Liver (tissue), 9 donors: ENCODE measurements around the gene CELF2. TPM values are rescaled to one million over a fixed set of nuclear protein-coding genes. Genes with fewer than 3 reads are reported as not detected.

Source experiments
- DNase-seq: peaks from one replicate; pipeline ENCODE4 v3.0.0-alpha.2; 2017; ENCODE audit warnings: low spot score
- H3K27ac ChIP-seq, 2 donors: one replicate each; pipeline ENCODE4 v1.7.0; 2013; ENCODE audit warnings: inconsistent platforms in 2 of 2, low read length in 2 of 2, control low read depth in 1 of 2, low read depth in 1 of 2, mild to moderate bottlenecking in 1 of 2
- H3K27me3 ChIP-seq, 4 donors: one replicate each; pipeline versions ENCODE4 v1.6.1 to v1.7.0; 2013; ENCODE audit warnings: low read length in 3 of 4, inconsistent platforms in 1 of 4, mild to moderate bottlenecking in 1 of 4, moderate library complexity in 1 of 4; ENCODE audit not compliant: control insufficient read depth in 4 of 4, insufficient read depth in 4 of 4
- H3K36me3 ChIP-seq, 4 donors: one replicate each; pipeline versions ENCODE4 v1.6.1 to v1.7.0; 2013; ENCODE audit warnings: low read length in 3 of 4, mild to moderate bottlenecking in 3 of 4, low read depth in 1 of 4, moderate library complexity in 1 of 4; ENCODE audit not compliant: control insufficient read depth in 4 of 4, insufficient read depth in 3 of 4
- H3K4me1 ChIP-seq, 4 donors: one replicate each; pipeline versions ENCODE4 v1.6.1 to v1.7.0; 2013; ENCODE audit warnings: low read length in 3 of 4, mild to moderate bottlenecking in 3 of 4, moderate library complexity in 1 of 4; ENCODE audit not compliant: control insufficient read depth in 4 of 4, insufficient read depth in 4 of 4
- H3K4me3 ChIP-seq, 3 donors: one replicate each; pipeline versions ENCODE4 v1.6.1 to v1.7.0; 2013; ENCODE audit warnings: low read length in 3 of 3, control low read depth in 1 of 3, low read depth in 1 of 3, mild to moderate bottlenecking in 1 of 3
- H3K9ac ChIP-seq, 2 donors: one replicate each; pipeline ENCODE4 v1.7.0; 2013; ENCODE audit warnings: low read length in 2 of 2, mild to moderate bottlenecking in 2 of 2, moderate library complexity in 2 of 2, control low read depth in 1 of 2, low read depth in 1 of 2
- H3K9me3 ChIP-seq, 4 donors: one replicate each; pipeline versions ENCODE4 v1.6.1 to v1.7.0; 2013; ENCODE audit warnings: low read length in 3 of 4; ENCODE audit not compliant: control insufficient read depth in 4 of 4
- CTCF ChIP-seq: fragments of 150-350 bp; IDR thresholded peaks from 2 replicates; pipeline ENCODE4 v1.5.1; 2017; ENCODE audit warnings: improper control_type of control experiment, low read depth, low read length; ENCODE audit not compliant: missing input control
- EGR1 ChIP-seq, 2 donors: IDR thresholded peaks; 2 replicates each; pipeline ENCODE4 v1.6.1; 2016 to 2018; ENCODE audit warnings: antibody characterized with exemption in 2 of 2, low read depth in 2 of 2
- FOXA1 ChIP-seq: IDR thresholded peaks from 2 replicates; pipeline ENCODE4 v1.6.1; 2016; ENCODE audit warnings: antibody characterized with exemption
- FOXA2 ChIP-seq: IDR thresholded peaks from 2 replicates; pipeline ENCODE4 v1.6.1; 2016; ENCODE audit warnings: antibody characterized with exemption
- GABPA ChIP-seq, 2 donors: IDR thresholded peaks in 1 of 2; conservative IDR thresholded peaks in 1 of 2; 2 replicates each; pipeline ENCODE4 v1.6.1; 2016; ENCODE audit warnings: antibody characterized with exemption in 2 of 2, mild to moderate bottlenecking in 1 of 2, moderate library complexity in 1 of 2
- HNF4G ChIP-seq: IDR thresholded peaks from 2 replicates; pipeline ENCODE4 v1.6.1; 2016; ENCODE audit warnings: antibody characterized with exemption
- JUND ChIP-seq, 2 donors: IDR thresholded peaks; 2 replicates each; pipeline ENCODE4 v1.6.1; 2016; ENCODE audit warnings: antibody characterized with exemption in 2 of 2
- MAX ChIP-seq: IDR thresholded peaks from 2 replicates; pipeline ENCODE4 v1.6.1; 2016; ENCODE audit warnings: antibody characterized with exemption
- NR2F2 ChIP-seq: IDR thresholded peaks from 2 replicates; pipeline ENCODE4 v1.6.1; 2016; ENCODE audit warnings: antibody characterized with exemption
- REST ChIP-seq: IDR thresholded peaks from 2 replicates; pipeline ENCODE4 v1.6.1; 2016; ENCODE audit warnings: antibody characterized with exemption, mild to moderate bottlenecking
- RXRA ChIP-seq, 2 donors: IDR thresholded peaks; 2 replicates each; pipeline ENCODE4 v1.6.1; 2017 to 2018; ENCODE audit warnings: antibody characterized with exemption in 2 of 2, mild to moderate bottlenecking in 1 of 2
- SP1 ChIP-seq: IDR thresholded peaks from 2 replicates; pipeline ENCODE4 v1.6.1; 2018; ENCODE audit warnings: antibody characterized with exemption, mild to moderate bottlenecking
- TAF1 ChIP-seq: conservative IDR thresholded peaks from 2 replicates; pipeline ENCODE4 v1.6.1; 2016; ENCODE audit warnings: antibody characterized with exemption, mild to moderate bottlenecking
- YY1 ChIP-seq: IDR thresholded peaks from 2 replicates; pipeline ENCODE4 v1.6.1; 2016; ENCODE audit warnings: antibody characterized with exemption, mild to moderate bottlenecking
- ZBTB33 ChIP-seq: IDR thresholded peaks from 2 replicates; pipeline ENCODE4 v1.6.1; 2016; ENCODE audit warnings: antibody characterized with exemption
- WGBS: extraction: QIAGEN DNeasy Blood & Tissue Kit; methylation state at CpG from one replicate; pipeline ENCODE4 v1.1.7; 2013; 5-methylcytosine and 5-hydroxymethylcytosine counted together
- polyA plus RNA-seq, 2 donors: library from polyadenylated mRNA; stranded (reverse) in 1 of 2; unstranded in 1 of 2; fragments of 200-250 nt in 1 of 2; fragments of >200 nt in 1 of 2; fragmentation: Nextera tagmentation in 1 of 2; extraction: Ambion mirVana in 1 of 2; gene quantifications; one replicate each; pipeline versions ENCODE4 v1.2.1 to v1.2.3, GENCODE V29; 2013 to 2015
- total RNA-seq, 2 donors: library from RNA; depleted of rRNA; stranded (reverse); fragments of >200 nt; gene quantifications; one replicate each; pipeline ENCODE4 v1.2.3, GENCODE V29; 2014
- TF ChIP-seq, protein P1 (sequence below): IDR thresholded peaks from 2 replicates; pipeline ENCODE4 v1.6.1; 2016; ENCODE audit warnings: antibody characterized with exemption
- donor health status: healthy.
- donor health status: healthy.
- donor health status: healthy.
- donor health status: healthy.
- donor health status: healthy.

Gene CELF2
- total and polyA plus RNA-seq, 4 donors, result 1.4 to 8.5 (median 5.6) TPM

- no peak for DNase-seq
- H3K9ac ChIP-seq, result no peak overlapping the region
- 59% methylated on average over 5 of the region's 5 CpGs for WGBS
Observed at GRCh38 chr10:11381511-11381910, 363.8 kb downstream of the CELF2 start.

GRCh38 chr10:11382187-11382586, 364.5 kb downstream of the CELF2 start:
- no peak overlapping the region for H3K27ac ChIP-seq
- no peak overlapping the region for H3K4me3 ChIP-seq
- H3K9me3 ChIP-seq, result no peaks in the 10 kb centered on the region
- H3K9ac ChIP-seq, result no peak overlapping the region
- H3K36me3 ChIP-seq, result no peaks in the 10 kb centered on the region
- H3K4me1 ChIP-seq, result no peaks in the 10 kb centered on the region
- no peak for DNase-seq
- WGBS, result 87% methylated on average over 10 of the region's 10 CpGs
- H3K27me3 ChIP-seq, result no peaks in the 10 kb centered on the region
- TF ChIP-seq, protein P1, sequence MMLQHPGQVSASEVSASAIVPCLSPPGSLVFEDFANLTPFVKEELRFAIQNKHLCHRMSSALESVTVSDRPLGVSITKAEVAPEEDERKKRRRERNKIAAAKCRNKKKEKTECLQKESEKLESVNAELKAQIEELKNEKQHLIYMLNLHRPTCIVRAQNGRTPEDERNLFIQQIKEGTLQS, result no peak
- no peak for TF ChIP-seq FOXA1
- TF ChIP-seq RXRA (IDR thresholded peaks at IDR 0.05), result no peak
- TF ChIP-seq JUND (IDR thresholded peaks at IDR 0.05), result no peak
- no peak for TF ChIP-seq FOXA2
- no peak for TF ChIP-seq EGR1 (IDR thresholded peaks at IDR 0.05; ENCODE audit: low read depth in 2 of 2)
- TF ChIP-seq SP1, result no peak
- no peak for TF ChIP-seq MAX
- no peak for TF ChIP-seq ZBTB33
- no peak for TF ChIP-seq REST
- TF ChIP-seq HNF4G, result no peak
- TF ChIP-seq GABPA (IDR thresholded peaks at IDR 0.05 in 1 of 2, conservative IDR thresholded peaks at IDR 0.05 in 1 of 2), result no peak
- TF ChIP-seq NR2F2, result no peak
- TF ChIP-seq TAF1, result no peak
- TF ChIP-seq YY1, result no peak

More at GRCh38 chr10:11381511-11381910, 363.8 kb downstream of the CELF2 start:
- no peak overlapping the region for H3K27ac ChIP-seq
- no peaks in the 10 kb centered on the region for H3K4me1 ChIP-seq
- no peaks in the 10 kb centered on the region for H3K27me3 ChIP-seq
- H3K9me3 ChIP-seq, result no peaks in the 10 kb centered on the region
- no peaks in the 10 kb centered on the region for H3K36me3 ChIP-seq
- H3K4me3 ChIP-seq, result no peak overlapping the region
- TF ChIP-seq MAX (no peak), HNF4G (no peak), CTCF (no peak), ZBTB33 (no peak), RXRA (IDR thresholded peaks at IDR 0.05) (no peak)
